NCI-H345 (cell line): ENCODE data around the gene TBP.
"Not testable (repeated sequence)": the region's sequence is repeated elsewhere in the genome, so short reads cannot be mapped to it uniquely, and the experiment has no call there.

ENCODE experiments used
- DNase-seq: peaks from one replicate; lab custom pipeline; 2025; lab: John Stamatoyannopoulos, UW

Gene TBP

GRCh38 chr6:170554013-170554795 lies at the start of gene TBP:
Gene TBP (plus strand): TSS chr6:170554369. CDS start chr6:170557030, 2,661 bp downstream.
- DNase-seq = peak; percentile 98

- no peak for DNase-seq
Observed at GRCh38 chr6:170504479-170504878, 49.7 kb upstream of the TBP start.

GRCh38 chr6:170505306-170505705 lies 48.9 kb upstream of the TBP start:
- DNase-seq = peak; percentile 66

- no peak for DNase-seq
Observed at GRCh38 chr6:170506446-170506845, 47.7 kb upstream of the TBP start.

GRCh38 chr6:170507728-170508127 lies 46.4 kb upstream of the TBP start:
- not testable (repeated sequence) for DNase-seq

- not testable (repeated sequence) for DNase-seq
Observed at GRCh38 chr6:170508275-170508674, 45.9 kb upstream of the TBP start.

- DNase-seq = not testable (repeated sequence)
Observed at GRCh38 chr6:170508892-170509722, 45.1 kb upstream of the TBP start.

GRCh38 chr6:170509723-170510018 lies 44.5 kb upstream of the TBP start:
- no peak for DNase-seq

- no peak for DNase-seq
Observed at GRCh38 chr6:170510631-170511030, 43.5 kb upstream of the TBP start.

GRCh38 chr6:170512249-170512648 lies 41.9 kb upstream of the TBP start:
- no peak for DNase-seq

GRCh38 chr6:170514908-170515307 lies 39.3 kb upstream of the TBP start:
- no peak for DNase-seq

- peak; percentile 31 for DNase-seq
Observed at GRCh38 chr6:170516783-170517616, 37.2 kb upstream of the TBP start.

- peak; percentile 27 for DNase-seq
Observed at GRCh38 chr6:170522565-170523183, 31.5 kb upstream of the TBP start.

- no peak for DNase-seq
Observed at GRCh38 chr6:170523256-170524171, 30.7 kb upstream of the TBP start.

- no peak for DNase-seq
Observed at GRCh38 chr6:170524172-170524502, 30.0 kb upstream of the TBP start.

- DNase-seq = no peak
Observed at GRCh38 chr6:170525795-170526194, 28.4 kb upstream of the TBP start.

- not testable (repeated sequence) for DNase-seq
Observed at GRCh38 chr6:170527995-170528394, 26.2 kb upstream of the TBP start.

GRCh38 chr6:170529839-170530469 lies 24.2 kb upstream of the TBP start:
- DNase-seq = peak; percentile 62

GRCh38 chr6:170532867-170533488 lies 21.2 kb upstream of the TBP start:
- no peak for DNase-seq

- no peak for DNase-seq
Observed at GRCh38 chr6:170533792-170534191, 20.4 kb upstream of the TBP start.
